Right cardiac atrium (tissue), 5 donors: ENCODE results near the gene SCN9A. TPM values are rescaled to one million over a fixed set of nuclear protein-coding genes. Genes with fewer than 3 reads are reported as not detected.
"Not testable (repeated sequence)": the region's sequence is repeated elsewhere in the genome, so short reads cannot be mapped to it uniquely, and the experiment has no call there.

Experiments
- ATAC-seq, 2 donors: fragments of 200-7000 bp; cut with Tn5 transposase; one replicate each; pipeline versions ENCODE4 v1.8.0 to v1.9.1; 2020; ENCODE audit warnings: moderate library complexity in 2 of 2, mild to moderate bottlenecking in 1 of 2
- DNase-seq, 3 donors: peaks; one replicate each; pipeline ENCODE4 v3.0.0-alpha.2; 2020
- H3K27ac ChIP-seq: one replicate; pipeline ENCODE4 v1.5.1; 2013; ENCODE audit warnings: mild to moderate bottlenecking, low read length, control low read depth, moderate library complexity
- H3K27me3 ChIP-seq: one replicate; pipeline ENCODE4 v1.6.1; 2013; ENCODE audit not compliant: control insufficient read depth, insufficient read depth
- H3K4me1 ChIP-seq: one replicate; pipeline ENCODE4 v1.6.1; 2013; ENCODE audit warnings: low read length; ENCODE audit not compliant: control insufficient read depth, insufficient read depth
- H3K4me3 ChIP-seq: one replicate; pipeline ENCODE4 v1.5.1; 2013; ENCODE audit warnings: low read length, control low read depth
- H3K9me3 ChIP-seq: one replicate; pipeline ENCODE4 v1.6.1; 2013; ENCODE audit warnings: low read length; ENCODE audit not compliant: control insufficient read depth
- WGBS: extraction: QIAGEN DNeasy Blood & Tissue Kit; methylation state at CpG from one replicate; pipeline ENCODE4 v1.1.7; 2013; 5-methylcytosine and 5-hydroxymethylcytosine counted together
- intact Hi-C, 4 donors: fragments of 100-400 bp; cut with DNase I; formaldehyde crosslinking; loops; one replicate each; pipeline versions ENCODE4 v1.11.0 to v1.14.0; 2022 to 2023
- long read RNA-seq, 4 donors: library from polyadenylated mRNA; unstranded; transcript quantifications; one replicate each; pipeline ENCODE4 v2.0.0, GENCODE V29; 2020 to 2021
- polyA plus RNA-seq: library from polyadenylated mRNA; stranded (reverse); fragments of 200-250 nt; gene quantifications from one replicate; pipeline ENCODE4 v1.2.3, GENCODE V29; 2013
- total RNA-seq, 4 donors: library from RNA; stranded (reverse); fragmentation: NEBNext Ultra II Directional; extraction: Animal tissue kit (Norgen Biotek cat#: 25700); gene quantifications; one replicate each; pipeline ENCODE4 v1.2.1, GENCODE V29; 2021
- donor health status: healthy with polysubstance abuse.
- donor health status: DM: no; HTN: yes; CAD: no.
- donor health status: DM: no; HTN: no; CAD: no.
- donor health status: DM: no; HTN: yes; CAD: no; lungs with severe emphysema.
- donor health status: DM: yes; HTN: yes; CAD: no.

SCN9A gene
- total RNA-seq = 1 to 10 TPM in 3 of 4 donors, under 1 TPM in 1; 0.71 to 1.5 (median 1.2) TPM
- polyA plus RNA-seq = 0.43 TPM
- long read RNA-seq, donor 1 = 0 reads
- long read RNA-seq, donor 2 = 0 reads
- long read RNA-seq, donor 3, partial matches to known transcripts = 0 of 1 reads
- long read RNA-seq, donor 3, other reads (novel, unspliced or antisense) = 1 of 1 reads
- long read RNA-seq, donor 4 = 0 reads

DNA sequence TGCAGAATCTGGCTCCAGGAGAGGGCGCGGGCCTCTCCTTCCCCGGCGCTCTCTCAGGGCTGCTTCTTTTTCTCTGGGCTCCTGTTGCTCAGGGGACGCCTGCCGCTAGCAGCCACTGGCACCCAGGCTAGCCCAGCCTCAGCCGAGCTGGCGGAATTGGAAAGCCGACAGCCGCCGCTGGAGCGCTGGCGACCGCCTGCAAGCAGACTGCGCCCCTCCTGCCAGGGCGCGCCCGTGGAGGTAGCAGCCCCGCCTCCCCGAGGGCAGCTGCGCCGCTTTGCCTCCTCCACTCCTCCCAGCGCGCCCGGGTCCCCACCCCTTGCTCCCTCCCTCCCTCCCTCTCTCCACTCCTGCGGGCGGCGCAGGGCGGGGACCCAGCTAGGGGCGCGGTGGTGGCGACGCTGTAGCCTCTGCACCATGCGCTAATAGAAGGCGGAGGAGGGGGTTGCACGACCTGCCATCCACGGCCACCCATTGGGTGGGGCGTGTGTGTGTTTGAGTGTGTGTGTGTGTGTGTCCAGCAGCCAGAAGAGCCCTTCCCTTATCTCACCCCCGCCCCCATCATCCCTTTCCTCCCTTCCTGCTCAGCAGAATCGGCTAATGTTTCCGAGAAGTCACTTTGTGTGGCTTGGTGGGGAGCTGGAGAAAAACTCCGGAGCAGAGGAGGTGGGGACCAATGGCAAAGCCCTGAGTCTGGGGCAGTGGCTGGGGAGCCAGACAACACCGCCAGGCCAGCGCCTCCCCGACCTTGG lies at the start of gene SCN9A:
Gene SCN9A (minus strand): TSS at position 209 of the 752 bp plus-strand sequence. CDS start 64,188 bp downstream, outside the sequence.
- DNase-seq (peak; percentile 69 to 90 (median 86)), ATAC-seq (peak; percentile 96 to 98)
- under 1% methylated on average over 45 of the region's 45 CpGs for WGBS
- no peaks in the 10 kb centered on the region for H3K9me3 ChIP-seq
- no peaks in the 10 kb centered on the region for H3K4me1 ChIP-seq
- H3K4me3 ChIP-seq = peak within 1 kb of the TSS; percentile 53
- intact Hi-C loops = no loop called here
- H3K27me3 ChIP-seq = no peaks in the 10 kb centered on the region
- no peak within 1 kb of the TSS for H3K27ac ChIP-seq

DNA sequence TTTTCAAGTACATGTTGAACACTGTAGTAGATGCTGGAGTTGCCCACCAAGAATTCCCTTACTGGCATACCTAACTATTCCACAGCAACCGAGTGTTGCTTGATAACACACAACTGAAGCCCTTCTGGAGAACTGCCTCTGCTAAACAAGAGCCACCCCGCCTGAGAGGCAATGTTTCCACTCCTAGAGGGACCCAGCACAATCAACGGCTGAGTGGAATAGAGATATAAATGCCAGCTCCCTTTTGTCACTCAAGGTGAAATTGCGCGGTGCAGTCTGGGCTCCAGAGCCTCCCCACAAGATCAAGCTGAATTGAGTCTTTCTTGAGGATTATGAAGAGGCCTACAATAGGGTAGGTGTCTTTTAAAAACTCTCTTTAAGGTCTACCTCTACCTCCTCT lies 49.1 kb upstream of the SCN9A start:
- 83% methylated on average over 5 of the region's 5 CpGs for WGBS
- ATAC-seq (no peak), DNase-seq (no peak)
- Histone ChIP-seq H3K27ac (no peak overlapping the region), H3K27me3 (no peaks in the 10 kb centered on the region), H3K4me1 (no peaks in the 10 kb centered on the region), H3K9me3 (no peaks in the 10 kb centered on the region), H3K4me3 (no peak overlapping the region)
- intact Hi-C loops = no loop called here

DNA sequence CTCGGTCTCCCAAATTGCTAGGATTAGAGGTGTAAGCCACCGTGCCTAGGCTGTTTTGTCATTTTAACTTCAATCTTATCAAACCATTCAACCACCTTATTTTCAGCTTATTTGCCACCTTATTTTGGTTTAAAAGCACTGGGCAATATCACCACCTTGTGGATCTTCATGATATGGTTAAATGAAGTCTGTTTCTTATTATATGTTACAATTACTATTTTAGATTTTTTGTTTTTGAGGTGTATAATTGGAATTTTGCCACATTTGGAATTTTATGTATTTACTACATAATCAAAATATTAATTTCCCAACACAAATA lies 43.8 kb upstream of the SCN9A start:
- intact Hi-C loops = no loop called here
- DNase-seq = no peak
- no peak for ATAC-seq
- no peak overlapping the region for H3K4me3 ChIP-seq
- H3K9me3 ChIP-seq = no peaks in the 10 kb centered on the region
- no peaks in the 10 kb centered on the region for H3K4me1 ChIP-seq
- H3K27me3 ChIP-seq = no peaks in the 10 kb centered on the region
- WGBS = 63% methylated on average over 2 of the region's 2 CpGs
- no peak overlapping the region for H3K27ac ChIP-seq

DNA sequence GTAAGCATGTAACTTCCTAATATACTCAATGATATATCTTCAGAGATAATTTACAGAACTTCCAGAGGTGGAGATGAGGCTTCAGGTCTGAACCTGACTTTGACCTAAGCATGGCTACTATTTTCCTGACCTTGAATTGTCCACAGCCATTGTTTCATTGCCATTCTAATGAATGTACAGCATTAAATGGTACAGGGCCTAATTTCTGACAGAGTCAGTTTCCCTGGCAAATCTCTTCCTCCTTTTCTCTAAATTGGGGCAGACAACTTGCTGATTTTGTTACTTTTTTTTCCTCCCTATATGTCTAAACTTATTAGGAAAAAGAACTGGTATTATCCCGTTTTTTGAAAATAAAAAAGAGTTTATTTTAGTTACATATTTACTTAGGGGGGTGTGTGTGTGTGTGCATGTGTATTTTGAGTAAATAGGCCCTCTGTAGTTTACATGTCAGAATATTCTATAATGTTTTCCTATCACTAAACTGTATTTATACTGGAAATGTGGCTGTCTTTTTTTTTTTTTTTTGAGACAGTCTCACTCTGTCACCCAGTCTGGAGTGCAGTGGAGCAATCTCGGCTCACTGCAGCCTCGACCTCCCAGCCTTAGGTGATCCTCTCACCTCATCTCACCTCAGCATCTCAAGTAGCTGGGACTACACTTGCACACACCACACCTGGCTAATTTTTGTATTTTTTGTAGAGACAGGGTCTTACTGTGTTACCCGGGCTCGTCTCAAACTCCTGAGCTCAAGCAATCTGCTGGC lies 43.3 kb upstream of the SCN9A start:
- no peaks in the 10 kb centered on the region for H3K27me3 ChIP-seq
- peak in 1 of 3 donors; percentile 40 for DNase-seq
- no peak overlapping the region for H3K27ac ChIP-seq
- H3K9me3 ChIP-seq = no peaks in the 10 kb centered on the region
- intact Hi-C loops = no loop called here
- no peaks in the 10 kb centered on the region for H3K4me1 ChIP-seq
- ATAC-seq = no peak
- no peak overlapping the region for H3K4me3 ChIP-seq
- 69% methylated on average over 5 of the region's 5 CpGs for WGBS

DNA sequence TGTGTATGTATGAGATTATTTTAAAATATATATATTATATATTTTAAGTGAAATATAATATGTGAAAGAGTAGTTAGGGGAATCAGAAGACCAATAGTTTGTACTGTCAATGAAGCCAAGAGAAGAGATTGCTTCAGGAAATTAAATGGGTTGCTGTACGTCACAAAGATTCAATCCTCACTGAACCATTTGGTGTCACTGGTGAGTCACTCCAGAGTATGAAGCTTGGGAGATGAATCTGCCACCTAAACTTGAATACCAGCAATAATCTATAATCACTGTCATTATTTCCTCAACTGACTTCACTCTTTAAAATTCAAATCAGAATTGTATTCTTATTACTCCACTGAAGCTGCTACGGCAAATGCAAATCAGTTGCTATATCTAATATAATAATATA lies 41.9 kb upstream of the SCN9A start:
- ATAC-seq = no peak

DNA sequence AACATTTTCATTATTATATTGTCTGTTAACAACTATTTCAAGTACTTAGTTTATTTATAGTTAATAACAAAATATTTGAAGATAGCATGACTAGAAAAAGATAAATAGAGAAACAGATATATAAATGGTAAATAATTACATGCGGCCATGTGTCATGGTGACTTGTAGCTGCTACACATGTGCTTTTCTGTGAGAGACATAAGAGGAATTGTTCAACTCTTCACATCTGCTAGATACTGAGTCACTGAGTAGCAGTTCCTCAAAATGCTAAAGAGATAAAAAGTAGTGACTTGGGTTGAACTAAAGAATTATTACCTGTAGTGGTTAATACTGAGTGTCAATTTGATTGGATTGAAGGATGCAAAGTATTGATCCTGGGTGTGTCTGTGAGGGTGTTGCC lies 37.5 kb upstream of the SCN9A start:
- Histone ChIP-seq H3K4me1 (no peaks in the 10 kb centered on the region), H3K4me3 (no peak overlapping the region), H3K9me3 (no peaks in the 10 kb centered on the region), H3K27me3 (no peaks in the 10 kb centered on the region), H3K27ac (no peak overlapping the region)
- intact Hi-C loops = no loop called here
- WGBS = 90% methylated on average over 1 of the region's 1 CpG
- DNase-seq (no peak), ATAC-seq (no peak)

More for the DNA sequence above, 41.9 kb upstream of the SCN9A start:
- no peaks in the 10 kb centered on the region for H3K27me3 ChIP-seq
- intact Hi-C loops = no loop called here
- no peak overlapping the region for H3K27ac ChIP-seq
- WGBS = 58% methylated on average over 2 of the region's 2 CpGs
- no peaks in the 10 kb centered on the region for H3K4me1 ChIP-seq
- no peak for DNase-seq
- H3K4me3 ChIP-seq = no peak overlapping the region
- H3K9me3 ChIP-seq = no peaks in the 10 kb centered on the region

DNA sequence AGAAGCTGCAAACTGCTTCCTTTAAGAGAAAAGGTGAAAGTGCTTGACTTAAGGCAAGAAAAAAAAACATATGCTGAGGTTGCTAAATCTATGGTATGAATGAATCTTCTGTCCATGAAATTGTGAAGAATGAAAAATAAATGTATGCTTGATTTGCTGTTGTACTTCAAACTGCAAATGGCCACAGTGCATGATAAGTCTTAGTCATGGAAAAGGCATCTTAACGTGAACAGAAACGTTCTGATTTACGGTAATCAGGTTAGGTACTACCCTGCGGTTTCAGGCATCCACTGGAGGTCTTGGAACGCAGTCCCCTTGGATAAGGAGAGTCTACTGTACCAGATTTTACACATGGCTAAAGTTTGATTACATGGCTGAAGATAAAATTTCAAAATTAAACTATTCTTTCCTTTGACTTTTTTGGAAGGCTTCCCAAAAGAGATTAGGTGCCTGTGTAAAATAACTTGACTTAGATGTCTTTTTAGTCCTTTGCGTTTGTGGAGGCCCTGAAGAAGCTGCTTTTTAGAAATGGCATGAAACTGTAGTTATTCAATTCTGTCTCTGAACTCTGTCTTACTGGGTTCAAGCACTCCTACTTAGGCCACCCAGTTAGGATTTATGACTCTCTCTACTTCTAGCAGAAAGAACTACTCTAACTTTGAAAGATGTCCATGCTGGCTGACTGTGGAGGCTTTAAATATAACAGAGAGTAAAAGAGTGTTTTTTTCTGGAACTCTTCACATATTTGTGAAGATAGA lies 35.9 kb upstream of the SCN9A start:
- H3K9me3 ChIP-seq = no peaks in the 10 kb centered on the region
- ATAC-seq (no peak), DNase-seq (no peak)
- no peak overlapping the region for H3K4me3 ChIP-seq
- H3K4me1 ChIP-seq = no peaks in the 10 kb centered on the region
- intact Hi-C loops = no loop called here
- WGBS = 56% methylated on average over 6 of the region's 6 CpGs
- H3K27ac ChIP-seq = no peak overlapping the region
- H3K27me3 ChIP-seq = no peaks in the 10 kb centered on the region

DNA sequence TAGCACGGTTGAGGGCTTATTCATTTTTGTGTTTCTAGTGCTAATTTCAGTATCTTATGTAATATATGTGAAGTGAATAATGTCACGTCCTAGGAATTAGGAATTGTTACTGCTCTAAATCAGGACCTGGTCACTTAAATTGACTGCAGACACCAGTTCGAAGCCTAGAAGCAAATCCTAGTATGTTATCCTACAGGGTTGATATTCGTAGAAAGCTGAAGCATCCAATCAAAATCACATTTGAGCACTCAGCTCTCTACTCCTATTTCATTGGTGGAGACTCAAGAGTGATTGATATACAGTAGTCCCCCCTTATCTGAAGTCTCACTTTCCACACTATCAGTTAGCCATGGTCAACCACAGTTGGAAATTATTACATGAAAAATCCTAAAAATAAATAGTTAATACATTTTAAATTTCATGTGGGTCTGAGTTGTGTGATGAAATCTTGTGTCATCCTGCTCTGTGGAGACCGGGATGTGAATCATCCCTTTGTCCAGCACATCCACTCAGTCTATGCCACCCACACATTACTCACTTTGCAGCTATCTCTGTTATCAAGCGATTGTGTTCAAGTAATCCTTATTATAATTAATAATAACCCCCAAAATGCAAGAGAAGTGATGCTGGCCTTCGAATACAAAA lies 35.2 kb upstream of the SCN9A start:
- no peak overlapping the region for H3K4me3 ChIP-seq
- no peaks in the 10 kb centered on the region for H3K4me1 ChIP-seq
- no peak for ATAC-seq
- no peaks in the 10 kb centered on the region for H3K27me3 ChIP-seq
- intact Hi-C loops = no loop called here
- no peak for DNase-seq
- H3K9me3 ChIP-seq = no peaks in the 10 kb centered on the region
- whole genome bisulfite sequencing = 66% methylated on average over 7 of the region's 7 CpGs
- H3K27ac ChIP-seq = no peak overlapping the region

DNA sequence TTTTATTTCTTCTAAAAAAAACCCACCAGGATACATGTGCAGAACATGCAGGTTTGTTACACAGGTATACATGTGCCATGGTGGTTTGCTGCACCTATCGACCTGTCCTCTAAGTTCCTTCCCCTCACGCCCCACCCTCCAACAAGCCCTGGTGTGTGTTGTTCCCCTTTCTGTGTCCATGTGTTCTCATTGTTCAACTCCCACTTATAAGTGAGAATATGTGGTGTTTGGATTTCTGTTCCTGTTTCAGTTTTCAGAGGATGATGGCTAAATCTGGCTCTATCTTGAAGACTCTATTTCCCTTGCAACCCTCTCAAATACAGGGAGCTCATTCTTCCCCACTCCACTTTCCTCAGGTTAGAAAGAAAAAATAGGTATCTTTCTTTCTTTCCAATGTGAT lies 32.0 kb upstream of the SCN9A start:
- ATAC-seq, intact Hi-C loops, H3K9me3 ChIP-seq, H3K27me3 ChIP-seq, H3K4me3 ChIP-seq, H3K27ac ChIP-seq, DNase-seq, H3K4me1 ChIP-seq: not testable (repeated sequence)
- 80% methylated on average over 2 of the region's 2 CpGs for WGBS

DNA sequence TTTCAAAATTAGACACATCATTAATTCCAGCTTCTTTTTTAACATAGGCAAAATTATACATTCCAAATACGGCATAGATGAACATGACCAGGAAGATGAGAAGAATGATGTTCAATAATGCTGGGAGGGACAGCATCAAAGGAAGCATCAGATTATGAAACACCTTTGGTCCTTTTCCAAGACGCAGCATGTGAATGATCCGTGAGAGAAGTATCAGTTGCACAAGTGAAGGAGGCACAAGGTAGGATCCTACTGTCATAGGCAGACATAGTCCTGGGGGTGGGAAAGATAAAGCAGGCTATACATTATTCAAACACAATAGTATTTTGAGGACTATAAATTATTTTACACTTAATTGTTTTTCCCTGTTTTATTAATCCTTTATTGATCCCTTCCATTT lies 30.6 kb upstream of the SCN9A start:
- H3K4me1 ChIP-seq = no peaks in the 10 kb centered on the region
- WGBS = 84% methylated on average over 3 of the region's 3 CpGs
- H3K4me3 ChIP-seq = no peak overlapping the region
- ATAC-seq (no peak), DNase-seq (no peak)
- intact Hi-C loops = no loop called here
- no peaks in the 10 kb centered on the region for H3K27me3 ChIP-seq
- H3K27ac ChIP-seq = no peak overlapping the region
- no peaks in the 10 kb centered on the region for H3K9me3 ChIP-seq
